ENCODE results near the gene TYR.
"Not testable (repeated sequence)": the region's sequence is repeated elsewhere in the genome, so short reads cannot be mapped to it uniquely, and the experiment has no call there.

TYR gene

GRCh38 chr11:89220684-89221339, 43.1 kb downstream of the TYR start:
- Mint-ChIP-seq H3K27me3 (no peaks in the 10 kb centered on the region), H3K9me3 (ENCODE audit: low read depth) (no peaks in the 10 kb centered on the region), H3K4me3 (no peak overlapping the region), H3K4me1 (ENCODE audit: low read depth) (no peaks in the 10 kb centered on the region), H3K27ac (no peak overlapping the region), H3K36me3 (no peaks in the 10 kb centered on the region)

DNA sequence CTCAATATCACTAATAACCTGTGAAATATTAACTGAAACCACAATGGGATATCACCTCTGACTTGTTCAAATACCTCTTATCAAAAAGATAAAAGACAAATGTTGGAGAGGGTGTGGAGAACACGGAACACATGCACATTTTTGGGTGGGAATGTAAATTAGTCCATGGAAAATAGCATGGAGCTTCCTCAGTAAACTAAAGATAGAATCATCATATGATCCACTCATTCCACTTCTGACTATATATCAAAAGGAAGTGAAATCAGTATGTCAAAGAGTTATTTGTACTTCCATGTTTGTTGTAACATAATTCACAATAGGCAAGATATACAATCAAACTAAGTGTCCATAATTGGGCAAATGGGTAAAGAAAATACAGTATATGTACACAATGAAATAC, 57.4 kb downstream of the TYR start:
- Mint-ChIP-seq H3K27me3 (no peaks in the 10 kb centered on the region), H3K27ac (no peak overlapping the region), H3K4me1 (ENCODE audit: low read depth) (no peaks in the 10 kb centered on the region), H3K9me3 (ENCODE audit: low read depth) (peaks cover 9% of the 10 kb centered on the region), H3K4me3 (no peak overlapping the region), H3K36me3 (no peaks in the 10 kb centered on the region)

DNA sequence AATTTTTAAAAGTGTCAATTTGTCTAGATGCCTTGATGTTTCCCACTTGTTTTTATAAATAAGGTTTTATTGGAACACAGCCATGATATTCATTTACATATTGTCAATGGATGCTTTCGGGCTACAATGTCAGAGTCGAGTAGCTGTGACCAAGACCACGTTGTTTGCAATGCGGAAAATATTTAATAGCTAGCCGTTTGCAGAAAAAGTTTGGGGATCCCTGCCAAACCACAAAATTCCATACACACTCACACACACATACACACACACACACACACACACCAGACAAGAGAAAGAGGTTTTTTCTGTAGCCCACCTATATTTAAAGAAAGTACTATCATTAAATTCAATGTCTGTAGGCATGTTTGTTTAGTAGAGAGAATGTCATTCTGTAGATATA, 58.3 kb downstream of the TYR start:
- Mint-ChIP-seq H3K27me3 (no peaks in the 10 kb centered on the region), H3K36me3 (no peaks in the 10 kb centered on the region), H3K4me1 (ENCODE audit: low read depth) (no peaks in the 10 kb centered on the region), H3K9me3 (ENCODE audit: low read depth) (peaks cover 9% of the 10 kb centered on the region), H3K4me3 (no peak overlapping the region), H3K27ac (no peak overlapping the region)

DNA sequence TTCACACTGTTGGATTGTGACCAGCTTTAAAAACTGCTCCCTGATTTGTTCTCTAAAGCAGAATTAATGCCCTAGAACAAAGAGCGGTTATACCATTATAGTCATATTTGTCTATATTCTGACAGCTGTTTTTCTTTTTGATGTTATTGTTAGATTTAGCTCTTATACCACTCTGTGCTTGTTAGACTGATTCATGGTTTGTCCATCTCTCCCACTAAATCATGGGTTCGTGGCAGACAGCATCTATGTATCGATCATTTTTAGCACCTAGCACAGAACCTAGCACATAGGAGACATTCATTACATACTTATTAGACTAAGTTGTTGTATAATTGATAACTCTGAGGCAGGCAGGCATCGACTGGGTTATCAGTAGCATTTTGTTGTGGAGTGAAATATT, 69.3 kb downstream of the TYR start:
- not testable (repeated sequence) for H3K36me3 Mint-ChIP-seq; H3K27ac Mint-ChIP-seq; H3K9me3 Mint-ChIP-seq (ENCODE audit: low read depth); H3K27me3 Mint-ChIP-seq; H3K4me3 Mint-ChIP-seq; H3K4me1 Mint-ChIP-seq (ENCODE audit: low read depth)

- Mint-ChIP-seq H3K27ac (no peak overlapping the region), H3K36me3 (no peaks in the 10 kb centered on the region), H3K4me1 (ENCODE audit: low read depth) (no peaks in the 10 kb centered on the region), H3K27me3 (no peaks in the 10 kb centered on the region), H3K9me3 (ENCODE audit: low read depth) (no peaks in the 10 kb centered on the region), H3K4me3 (no peak overlapping the region)
Measured at GRCh38 chr11:89249196-89249595, 71.5 kb downstream of the TYR start.

GRCh38 chr11:89261483-89261882, 83.8 kb downstream of the TYR start:
- not testable (repeated sequence) for H3K36me3 Mint-ChIP-seq; H3K27me3 Mint-ChIP-seq; H3K27ac Mint-ChIP-seq; H3K9me3 Mint-ChIP-seq (ENCODE audit: low read depth); H3K4me1 Mint-ChIP-seq (ENCODE audit: low read depth); H3K4me3 Mint-ChIP-seq

DNA sequence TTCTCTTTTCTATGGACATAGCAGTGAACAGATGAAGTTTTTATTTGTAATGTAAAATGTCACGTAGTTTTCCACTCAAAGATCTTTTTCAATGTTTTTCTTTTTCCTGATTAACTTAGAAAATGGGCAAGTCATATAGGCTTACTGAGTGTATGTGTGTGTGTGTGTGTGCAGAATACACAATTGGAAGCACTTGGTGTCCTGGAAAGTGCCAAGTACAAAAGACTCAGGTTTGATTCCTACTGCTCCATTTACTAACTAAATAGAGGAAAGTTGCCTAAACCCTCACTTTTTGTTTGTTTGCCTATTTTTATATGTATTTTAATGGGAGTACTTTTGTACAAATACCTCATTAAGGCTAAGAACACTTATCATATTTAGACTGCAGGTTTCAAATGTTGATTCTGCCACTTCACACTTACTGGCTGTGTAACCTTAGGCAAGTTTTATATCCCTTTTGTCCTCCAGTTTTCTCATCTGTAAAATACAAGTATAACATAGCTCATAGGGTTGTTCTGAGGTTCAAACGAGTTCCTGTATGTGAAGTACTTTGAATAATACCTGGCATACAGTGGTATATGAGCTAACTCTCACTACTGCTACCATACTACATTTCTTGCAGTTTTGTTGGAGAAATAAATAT, 90.1 kb downstream of the TYR start:
- no peaks in the 10 kb centered on the region for H3K9me3 Mint-ChIP-seq (ENCODE audit: low read depth)
- H3K36me3 Mint-ChIP-seq = no peaks in the 10 kb centered on the region
- no peaks in the 10 kb centered on the region for H3K27me3 Mint-ChIP-seq
- H3K4me3 Mint-ChIP-seq = no peak overlapping the region
- no peak overlapping the region for H3K27ac Mint-ChIP-seq
- no peaks in the 10 kb centered on the region for H3K4me1 Mint-ChIP-seq (ENCODE audit: low read depth)

DNA sequence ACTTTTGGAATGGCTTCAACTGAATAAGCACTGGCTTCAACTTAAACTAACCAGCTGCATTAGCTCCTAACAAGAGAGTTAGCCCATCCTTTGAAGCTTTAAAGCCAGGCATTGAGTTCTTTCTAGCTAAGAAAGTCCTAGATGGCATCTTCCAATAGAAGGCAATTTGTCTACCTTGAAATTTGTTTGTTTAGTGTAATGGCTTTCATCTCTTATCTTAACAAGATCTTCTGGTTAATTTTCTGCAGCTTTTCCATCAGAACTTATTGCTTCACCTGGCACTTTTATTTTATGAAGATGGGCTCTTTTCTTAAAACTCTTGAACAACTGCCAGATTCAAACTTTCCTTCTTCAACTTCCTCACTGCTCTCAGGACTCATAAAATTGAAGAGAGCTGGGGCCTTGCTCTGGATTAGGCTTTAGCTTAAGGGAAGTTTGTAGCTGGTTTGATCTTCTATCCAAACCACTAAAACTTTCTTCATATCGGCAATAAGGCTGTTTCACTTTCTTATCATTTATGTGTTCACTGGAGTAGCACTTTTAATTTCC, 94.9 kb downstream of the TYR start:
- not testable (repeated sequence) for H3K27ac Mint-ChIP-seq; H3K4me3 Mint-ChIP-seq; H3K36me3 Mint-ChIP-seq; H3K4me1 Mint-ChIP-seq (ENCODE audit: low read depth); H3K27me3 Mint-ChIP-seq; H3K9me3 Mint-ChIP-seq (ENCODE audit: low read depth)

DNA sequence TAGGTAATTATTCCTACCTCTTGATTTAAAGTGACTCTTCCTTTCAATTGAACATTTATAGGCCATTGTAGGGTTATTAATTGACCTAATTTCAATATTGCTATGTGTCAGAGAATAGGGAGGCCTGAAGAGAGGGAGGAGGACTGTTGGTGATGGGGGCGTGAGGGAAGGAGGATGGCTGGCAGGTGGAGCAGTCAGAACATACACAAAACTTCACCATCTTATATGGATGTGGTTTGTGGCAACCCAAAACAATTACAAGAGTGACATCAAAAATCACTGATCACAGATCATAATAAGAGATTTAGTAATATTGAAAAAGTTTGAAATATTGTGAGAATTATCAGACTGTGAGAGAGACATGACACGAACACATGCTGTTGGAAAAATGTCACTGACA, 95.5 kb downstream of the TYR start:
- H3K4me1 Mint-ChIP-seq (ENCODE audit: low read depth); H3K4me3 Mint-ChIP-seq; H3K27ac Mint-ChIP-seq; H3K36me3 Mint-ChIP-seq; H3K9me3 Mint-ChIP-seq (ENCODE audit: low read depth); H3K27me3 Mint-ChIP-seq: not testable (repeated sequence)

DNA sequence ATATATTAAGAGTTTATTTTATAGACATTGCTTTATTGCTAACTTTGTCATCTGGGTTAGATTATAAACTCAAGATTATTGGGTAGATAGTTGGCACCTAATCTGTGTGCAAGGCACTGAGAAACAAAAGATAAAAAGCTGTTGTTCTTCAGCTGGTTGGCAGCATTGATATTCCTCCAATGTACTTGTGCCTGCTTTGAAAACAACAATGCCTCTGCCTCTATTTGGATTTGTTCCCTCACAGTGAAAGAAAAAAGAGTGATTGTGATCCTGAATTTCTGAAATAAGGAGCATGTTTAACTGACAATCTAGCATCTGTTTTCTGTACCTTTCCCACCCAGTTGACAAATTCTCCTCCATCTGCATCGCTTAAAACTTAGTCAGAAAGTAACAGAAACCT, 98.3 kb downstream of the TYR start:
- Mint-ChIP-seq H3K9me3 (ENCODE audit: low read depth) (no peaks in the 10 kb centered on the region), H3K27ac (no peak overlapping the region), H3K36me3 (no peaks in the 10 kb centered on the region), H3K27me3 (peaks cover 1% of the 10 kb centered on the region), H3K4me1 (ENCODE audit: low read depth) (no peaks in the 10 kb centered on the region), H3K4me3 (no peak overlapping the region)

DNA sequence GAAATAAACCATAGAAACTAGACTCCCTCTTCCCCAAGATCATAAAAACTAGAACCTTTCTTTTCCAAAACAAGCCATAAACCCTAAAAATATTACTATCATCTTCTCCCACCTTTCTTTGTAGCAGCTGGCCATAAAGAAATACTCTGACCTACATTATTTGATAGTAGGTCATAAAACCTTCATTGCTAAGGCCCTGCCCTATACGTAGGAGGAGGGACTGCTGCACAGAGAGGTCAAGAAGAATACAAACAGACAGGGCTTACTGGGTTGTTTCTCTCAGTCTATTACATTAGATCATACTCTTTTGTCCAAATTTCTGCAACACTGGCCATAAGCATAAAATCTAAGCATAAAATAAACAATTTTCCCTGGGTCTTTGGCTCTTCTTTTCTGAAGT, 101.5 kb downstream of the TYR start:
- H3K4me3 Mint-ChIP-seq = no peak overlapping the region
- H3K4me1 Mint-ChIP-seq (ENCODE audit: low read depth) = no peaks in the 10 kb centered on the region
- no peaks in the 10 kb centered on the region for H3K36me3 Mint-ChIP-seq
- peaks cover 3% of the 10 kb centered on the region for H3K27me3 Mint-ChIP-seq
- H3K9me3 Mint-ChIP-seq (ENCODE audit: low read depth) = no peaks in the 10 kb centered on the region
- H3K27ac Mint-ChIP-seq = no peak overlapping the region

DNA sequence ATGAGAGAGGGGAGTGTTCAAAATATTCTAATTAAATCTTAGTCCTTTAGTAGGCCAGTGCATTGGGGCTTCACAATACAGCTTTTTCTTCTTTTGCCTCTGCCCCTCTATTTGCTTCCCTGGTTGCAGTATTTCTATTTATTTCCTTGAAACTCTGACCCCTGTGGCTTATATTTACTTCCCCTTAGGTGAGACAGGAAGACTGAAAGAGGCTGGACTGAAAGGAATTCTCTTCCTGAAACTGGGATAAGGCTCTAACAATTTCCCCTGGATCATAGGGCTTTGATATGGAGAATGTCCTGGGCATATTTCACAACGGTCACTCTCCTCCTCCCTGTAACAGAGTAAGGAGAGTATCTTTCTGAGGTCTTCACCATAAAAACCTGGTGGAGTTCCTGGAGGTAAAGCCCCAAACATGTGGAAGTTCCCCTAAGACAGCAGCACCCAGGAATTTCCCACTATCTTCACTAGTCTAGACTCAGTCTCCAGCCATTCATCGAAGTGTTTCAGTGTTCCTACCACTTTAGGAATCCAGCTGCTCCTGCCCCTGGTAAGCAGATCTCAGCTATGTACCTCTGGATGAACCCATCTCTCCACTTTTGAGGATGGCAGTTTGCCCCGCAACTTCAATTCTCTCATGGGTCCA, 103.5 kb downstream of the TYR start:
- H3K9me3 Mint-ChIP-seq (ENCODE audit: low read depth); H3K4me3 Mint-ChIP-seq; H3K36me3 Mint-ChIP-seq; H3K27ac Mint-ChIP-seq; H3K4me1 Mint-ChIP-seq (ENCODE audit: low read depth); H3K27me3 Mint-ChIP-seq: not testable (repeated sequence)

DNA sequence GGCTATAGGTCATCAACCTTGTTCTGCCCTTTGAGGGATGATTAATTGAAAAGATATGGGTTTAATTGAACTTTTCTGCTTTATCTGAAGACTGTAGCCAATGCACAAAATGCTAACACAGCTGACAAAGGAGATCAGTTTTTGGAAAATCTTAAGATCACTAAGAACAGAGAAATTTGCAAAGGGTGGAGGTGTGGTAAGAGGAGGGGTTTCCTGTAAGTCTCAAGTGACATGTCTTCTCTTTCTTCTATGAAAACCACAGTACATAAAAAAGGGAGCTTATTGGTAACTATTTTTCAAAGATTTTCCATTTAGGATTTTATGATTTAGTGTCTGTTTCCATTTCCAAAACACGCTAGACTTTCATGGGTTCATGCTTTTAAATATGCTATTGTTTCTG, 108.9 kb downstream of the TYR start:
- H3K4me3 Mint-ChIP-seq; H3K9me3 Mint-ChIP-seq (ENCODE audit: low read depth); H3K27ac Mint-ChIP-seq; H3K27me3 Mint-ChIP-seq; H3K4me1 Mint-ChIP-seq (ENCODE audit: low read depth); H3K36me3 Mint-ChIP-seq: not testable (repeated sequence)

DNA sequence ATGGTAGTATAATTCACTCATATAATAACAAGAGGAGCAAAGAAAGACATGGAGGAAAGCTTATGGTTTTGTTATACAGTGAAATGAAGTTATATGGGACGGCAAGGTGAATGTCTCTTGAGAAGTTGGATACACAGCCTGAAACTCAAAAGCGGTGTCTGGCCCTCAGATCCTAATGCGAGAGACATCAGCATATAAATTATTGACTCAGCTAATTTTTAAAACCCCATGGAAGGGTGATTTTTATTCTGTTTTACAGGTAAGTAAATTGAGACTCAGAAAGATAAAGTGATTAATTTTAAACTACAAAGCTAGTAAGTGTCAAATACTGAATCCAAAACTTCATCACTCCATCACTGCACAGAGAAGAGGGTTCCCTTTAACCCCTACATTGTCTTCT, 110.3 kb downstream of the TYR start:
- not testable (repeated sequence) for H3K9me3 Mint-ChIP-seq (ENCODE audit: low read depth); H3K36me3 Mint-ChIP-seq; H3K4me3 Mint-ChIP-seq; H3K27ac Mint-ChIP-seq; H3K27me3 Mint-ChIP-seq; H3K4me1 Mint-ChIP-seq (ENCODE audit: low read depth)

DNA sequence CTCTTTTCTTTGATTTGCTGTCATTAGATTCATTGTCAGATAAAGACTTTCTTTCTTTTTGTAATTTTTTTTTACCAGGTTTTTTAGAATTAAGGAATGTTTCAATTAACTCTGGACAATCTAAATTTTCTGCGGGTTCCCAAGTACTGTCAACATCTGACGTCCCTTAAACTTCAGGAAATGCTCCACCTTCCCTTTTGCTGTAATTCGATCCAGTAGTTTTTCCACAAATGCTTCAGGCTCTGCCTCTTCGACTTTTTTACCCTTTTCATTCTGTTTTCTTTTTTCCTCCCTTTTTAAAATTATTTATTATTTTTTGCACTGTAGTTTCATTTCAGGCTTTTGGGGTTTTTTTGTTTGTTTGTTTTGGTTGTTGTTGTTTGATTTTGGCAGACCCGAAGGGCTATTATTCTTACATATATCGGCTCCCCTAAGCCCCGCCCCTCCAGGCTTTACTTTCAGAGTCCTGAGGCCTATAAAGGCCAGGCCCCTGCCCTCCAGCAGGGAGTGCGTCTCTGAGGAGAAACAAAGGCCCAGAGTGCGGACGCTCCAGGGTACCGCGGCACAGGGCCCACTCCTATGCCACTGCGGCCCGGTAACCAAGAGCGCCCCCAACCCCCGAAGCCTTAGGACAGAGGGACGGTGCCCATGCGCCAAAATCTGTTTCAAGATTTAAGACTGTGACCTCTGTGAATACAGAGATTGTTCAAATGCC, 116.4 kb downstream of the TYR start:
- Mint-ChIP-seq H3K27me3 (no peaks in the 10 kb centered on the region), H3K36me3 (no peaks in the 10 kb centered on the region), H3K4me1 (ENCODE audit: low read depth) (no peaks in the 10 kb centered on the region), H3K27ac (no peak overlapping the region), H3K4me3 (no peak overlapping the region), H3K9me3 (ENCODE audit: low read depth) (no peaks in the 10 kb centered on the region)

Data from activated naive CD8-positive, alpha-beta T cell (primary cell).